ENCODE results near the gene NDRG4. TPM values are rescaled to one million over a fixed set of nuclear protein-coding genes. Genes with fewer than 3 reads are reported as not detected.

Gene NDRG4
- polyA plus RNA-seq, 1 donor from 2014 or later = 507 TPM

DNA sequence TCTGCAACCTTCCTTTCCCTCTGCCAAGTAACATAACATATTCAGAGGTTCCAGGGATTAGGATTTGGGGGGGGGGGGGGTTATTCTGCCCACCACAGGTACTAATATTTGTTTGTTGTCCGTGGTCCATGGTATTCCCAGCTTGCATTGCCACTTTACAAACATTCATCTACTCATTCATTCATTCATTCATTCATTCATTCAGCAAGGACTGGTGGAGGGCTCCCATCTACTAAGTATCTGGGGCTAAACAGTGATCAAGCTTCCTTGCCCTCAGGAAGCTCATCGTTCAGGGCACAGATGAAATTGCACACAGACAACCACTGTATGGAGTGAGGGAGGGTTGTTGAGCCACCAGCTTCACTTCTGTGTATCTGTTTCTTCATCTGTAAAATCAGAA is 45.8 kb upstream of the NDRG4 start:
- Histone ChIP-seq H4K20me1 (ENCODE audit: insufficient read depth) (no peaks in the 10 kb centered on the region), H3K27me3 (ENCODE audit: insufficient read depth, low read depth, low read length) (no peaks in the 10 kb centered on the region), H3K4me3 (ENCODE audit: low read length) (no peak overlapping the region), H3K4me2 (ENCODE audit: low read length) (no peak overlapping the region), H3K9me2 (ENCODE audit: insufficient read depth, low read length) (no peaks in the 10 kb centered on the region), H3K9me3 (ENCODE audit: low read length) (no peaks in the 10 kb centered on the region), H3K36me3 (ENCODE audit: insufficient read depth, low read length) (no peaks in the 10 kb centered on the region), H3K79me2 (replicated peaks; ENCODE audit: insufficient read depth, low read length) (no peaks in the 10 kb centered on the region), H2AFZ (ENCODE audit: low read depth, low read length) (no peak overlapping the region), H3K27ac (ENCODE audit: low read length) (no peak overlapping the region), H3K9ac (ENCODE audit: low read length) (no peak overlapping the region), H3F3A (ENCODE audit: insufficient read depth, low read length, poor library complexity, severe bottlenecking) (no peaks in the 10 kb centered on the region)
- TF ChIP-seq, protein P1, sequence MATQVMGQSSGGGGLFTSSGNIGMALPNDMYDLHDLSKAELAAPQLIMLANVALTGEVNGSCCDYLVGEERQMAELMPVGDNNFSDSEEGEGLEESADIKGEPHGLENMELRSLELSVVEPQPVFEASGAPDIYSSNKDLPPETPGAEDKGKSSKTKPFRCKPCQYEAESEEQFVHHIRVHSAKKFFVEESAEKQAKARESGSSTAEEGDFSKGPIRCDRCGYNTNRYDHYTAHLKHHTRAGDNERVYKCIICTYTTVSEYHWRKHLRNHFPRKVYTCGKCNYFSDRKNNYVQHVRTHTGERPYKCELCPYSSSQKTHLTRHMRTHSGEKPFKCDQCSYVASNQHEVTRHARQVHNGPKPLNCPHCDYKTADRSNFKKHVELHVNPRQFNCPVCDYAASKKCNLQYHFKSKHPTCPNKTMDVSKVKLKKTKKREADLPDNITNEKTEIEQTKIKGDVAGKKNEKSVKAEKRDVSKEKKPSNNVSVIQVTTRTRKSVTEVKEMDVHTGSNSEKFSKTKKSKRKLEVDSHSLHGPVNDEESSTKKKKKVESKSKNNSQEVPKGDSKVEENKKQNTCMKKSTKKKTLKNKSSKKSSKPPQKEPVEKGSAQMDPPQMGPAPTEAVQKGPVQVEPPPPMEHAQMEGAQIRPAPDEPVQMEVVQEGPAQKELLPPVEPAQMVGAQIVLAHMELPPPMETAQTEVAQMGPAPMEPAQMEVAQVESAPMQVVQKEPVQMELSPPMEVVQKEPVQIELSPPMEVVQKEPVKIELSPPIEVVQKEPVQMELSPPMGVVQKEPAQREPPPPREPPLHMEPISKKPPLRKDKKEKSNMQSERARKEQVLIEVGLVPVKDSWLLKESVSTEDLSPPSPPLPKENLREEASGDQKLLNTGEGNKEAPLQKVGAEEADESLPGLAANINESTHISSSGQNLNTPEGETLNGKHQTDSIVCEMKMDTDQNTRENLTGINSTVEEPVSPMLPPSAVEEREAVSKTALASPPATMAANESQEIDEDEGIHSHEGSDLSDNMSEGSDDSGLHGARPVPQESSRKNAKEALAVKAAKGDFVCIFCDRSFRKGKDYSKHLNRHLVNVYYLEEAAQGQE (IDR thresholded peaks at IDR 0.05; ENCODE audit: borderline replicate concordance) = no peak
- no peak for TF ChIP-seq SMC3 (conservative IDR thresholded peaks at IDR 0.05; ENCODE audit: poor library complexity)
- no peak for TF ChIP-seq TAF1 (IDR thresholded peaks at IDR 0.05; ENCODE audit: low read depth)
- no peak for TF ChIP-seq EP300 (conservative IDR thresholded peaks at IDR 0.05; ENCODE audit: poor library complexity, severe bottlenecking)
- TF ChIP-seq MXI1 (conservative IDR thresholded peaks at IDR 0.05; ENCODE audit: poor library complexity, severe bottlenecking) = no peak
- TF ChIP-seq EZH2 (IDR thresholded peaks at IDR 0.05; ENCODE audit: borderline replicate concordance, insufficient read depth, low read length, poor library complexity, severe bottlenecking) = no peak
- TF ChIP-seq POLR2AphosphoS5 (IDR thresholded peaks at IDR 0.05) = no peak

GRCh38 chr16:58454856-58455255 is 45.1 kb upstream of the NDRG4 start:
- no peaks in the 10 kb centered on the region for H4K20me1 ChIP-seq (ENCODE audit: insufficient read depth)
- H3K9ac ChIP-seq (ENCODE audit: low read length) = no peak overlapping the region
- H3K79me2 ChIP-seq (replicated peaks; ENCODE audit: insufficient read depth, low read length) = no peaks in the 10 kb centered on the region
- no peaks in the 10 kb centered on the region for H3K9me2 ChIP-seq (ENCODE audit: insufficient read depth, low read length)
- no peak overlapping the region for H3K27ac ChIP-seq (ENCODE audit: low read length)
- H3K27me3 ChIP-seq (ENCODE audit: insufficient read depth, low read depth, low read length) = no peaks in the 10 kb centered on the region
- H2AFZ ChIP-seq (ENCODE audit: low read depth, low read length) = no peak overlapping the region
- no peak overlapping the region for H3K4me3 ChIP-seq (ENCODE audit: low read length)
- H3K36me3 ChIP-seq (ENCODE audit: insufficient read depth, low read length) = no peaks in the 10 kb centered on the region
- no peaks in the 10 kb centered on the region for H3F3A ChIP-seq (ENCODE audit: insufficient read depth, low read length, poor library complexity, severe bottlenecking)
- H3K4me2 ChIP-seq (ENCODE audit: low read length) = no peak overlapping the region
- no peak for TF ChIP-seq RAD21 (conservative IDR thresholded peaks at IDR 0.05)
- TF ChIP-seq, protein P2, sequence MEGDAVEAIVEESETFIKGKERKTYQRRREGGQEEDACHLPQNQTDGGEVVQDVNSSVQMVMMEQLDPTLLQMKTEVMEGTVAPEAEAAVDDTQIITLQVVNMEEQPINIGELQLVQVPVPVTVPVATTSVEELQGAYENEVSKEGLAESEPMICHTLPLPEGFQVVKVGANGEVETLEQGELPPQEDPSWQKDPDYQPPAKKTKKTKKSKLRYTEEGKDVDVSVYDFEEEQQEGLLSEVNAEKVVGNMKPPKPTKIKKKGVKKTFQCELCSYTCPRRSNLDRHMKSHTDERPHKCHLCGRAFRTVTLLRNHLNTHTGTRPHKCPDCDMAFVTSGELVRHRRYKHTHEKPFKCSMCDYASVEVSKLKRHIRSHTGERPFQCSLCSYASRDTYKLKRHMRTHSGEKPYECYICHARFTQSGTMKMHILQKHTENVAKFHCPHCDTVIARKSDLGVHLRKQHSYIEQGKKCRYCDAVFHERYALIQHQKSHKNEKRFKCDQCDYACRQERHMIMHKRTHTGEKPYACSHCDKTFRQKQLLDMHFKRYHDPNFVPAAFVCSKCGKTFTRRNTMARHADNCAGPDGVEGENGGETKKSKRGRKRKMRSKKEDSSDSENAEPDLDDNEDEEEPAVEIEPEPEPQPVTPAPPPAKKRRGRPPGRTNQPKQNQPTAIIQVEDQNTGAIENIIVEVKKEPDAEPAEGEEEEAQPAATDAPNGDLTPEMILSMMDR (IDR thresholded peaks at IDR 0.05; ENCODE audit: poor library complexity, severe bottlenecking) = no peak
- TF ChIP-seq EP300 (conservative IDR thresholded peaks at IDR 0.05; ENCODE audit: poor library complexity, severe bottlenecking) = no peak
- TF ChIP-seq POLR2AphosphoS5 (IDR thresholded peaks at IDR 0.05) = no peak
- TF ChIP-seq TAF1 (IDR thresholded peaks at IDR 0.05; ENCODE audit: low read depth) = no peak
- TF ChIP-seq, protein P1 (IDR thresholded peaks at IDR 0.05; ENCODE audit: borderline replicate concordance) = no peak
- TF ChIP-seq EZH2 (IDR thresholded peaks at IDR 0.05; ENCODE audit: borderline replicate concordance, insufficient read depth, low read length, poor library complexity, severe bottlenecking) = no peak
- no peak for TF ChIP-seq MXI1 (conservative IDR thresholded peaks at IDR 0.05; ENCODE audit: poor library complexity, severe bottlenecking)
- no peak for TF ChIP-seq SMC3 (conservative IDR thresholded peaks at IDR 0.05; ENCODE audit: poor library complexity)
- H3K9me3 ChIP-seq (ENCODE audit: low read length) = no peaks in the 10 kb centered on the region

Data from neural cell (in vitro differentiated cells).